ENCODE results near the gene ANKLE2.
"Not testable (repeated sequence)": the region's sequence is repeated elsewhere in the genome, so short reads cannot be mapped to it uniquely, and the experiment has no call there.

Gene ANKLE2

DNA sequence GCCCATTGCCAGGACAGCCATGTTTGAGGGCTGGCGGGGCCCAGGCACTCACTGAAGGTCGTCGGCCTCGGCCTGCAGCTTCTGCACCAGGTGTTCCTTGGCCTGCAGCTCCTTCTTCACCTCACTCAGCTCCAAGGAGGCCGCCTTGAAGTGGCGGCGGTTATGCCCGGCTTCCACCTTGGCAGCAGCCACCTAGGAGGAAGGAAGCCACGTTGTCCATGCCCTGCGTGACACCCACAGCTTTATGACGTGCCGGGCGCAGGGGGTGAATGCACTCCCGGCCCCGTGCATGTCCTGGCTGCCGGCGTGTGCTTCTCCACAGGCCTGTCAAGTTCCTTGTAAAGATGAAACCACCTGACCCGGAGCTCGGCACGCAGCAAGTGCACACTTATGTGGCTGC lies 16.0 kb upstream of the ANKLE2 start:
- Histone ChIP-seq H3K4me2 (ENCODE audit: low read length) (no peak overlapping the region), H4K20me1 (ENCODE audit: insufficient read depth, low read length) (no peaks in the 10 kb centered on the region), H2AFZ (ENCODE audit: low read depth, low read length) (no peak overlapping the region), H3K4me1 (ENCODE audit: low read length) (peaks cover 3% of the 10 kb centered on the region; the same call in 1 of the 2 replicates), H3K79me2 (ENCODE audit: low read length) (no peaks in the 10 kb centered on the region), H3K27me3 (ENCODE audit: low read depth, low read length) (no peaks in the 10 kb centered on the region), H3K36me3 (replicated peaks; ENCODE audit: low read depth, low read length) (no peaks in the 10 kb centered on the region), H3K4me3 (ENCODE audit: low read length) (no peak overlapping the region), H3K9me3 (ENCODE audit: insufficient read depth, low read length) (no peaks in the 10 kb centered on the region), H3K9ac (ENCODE audit: low read length) (no peak overlapping the region), H3K27ac (ENCODE audit: low read length) (no peak overlapping the region)
- TF ChIP-seq, protein P1, sequence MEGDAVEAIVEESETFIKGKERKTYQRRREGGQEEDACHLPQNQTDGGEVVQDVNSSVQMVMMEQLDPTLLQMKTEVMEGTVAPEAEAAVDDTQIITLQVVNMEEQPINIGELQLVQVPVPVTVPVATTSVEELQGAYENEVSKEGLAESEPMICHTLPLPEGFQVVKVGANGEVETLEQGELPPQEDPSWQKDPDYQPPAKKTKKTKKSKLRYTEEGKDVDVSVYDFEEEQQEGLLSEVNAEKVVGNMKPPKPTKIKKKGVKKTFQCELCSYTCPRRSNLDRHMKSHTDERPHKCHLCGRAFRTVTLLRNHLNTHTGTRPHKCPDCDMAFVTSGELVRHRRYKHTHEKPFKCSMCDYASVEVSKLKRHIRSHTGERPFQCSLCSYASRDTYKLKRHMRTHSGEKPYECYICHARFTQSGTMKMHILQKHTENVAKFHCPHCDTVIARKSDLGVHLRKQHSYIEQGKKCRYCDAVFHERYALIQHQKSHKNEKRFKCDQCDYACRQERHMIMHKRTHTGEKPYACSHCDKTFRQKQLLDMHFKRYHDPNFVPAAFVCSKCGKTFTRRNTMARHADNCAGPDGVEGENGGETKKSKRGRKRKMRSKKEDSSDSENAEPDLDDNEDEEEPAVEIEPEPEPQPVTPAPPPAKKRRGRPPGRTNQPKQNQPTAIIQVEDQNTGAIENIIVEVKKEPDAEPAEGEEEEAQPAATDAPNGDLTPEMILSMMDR (IDR thresholded peaks at IDR 0.05; ENCODE audit: low read depth, low read length): no peak
- TF ChIP-seq EZH2phosphoT487 (IDR thresholded peaks at IDR 0.05; ENCODE audit: low read depth): no peak

DNA sequence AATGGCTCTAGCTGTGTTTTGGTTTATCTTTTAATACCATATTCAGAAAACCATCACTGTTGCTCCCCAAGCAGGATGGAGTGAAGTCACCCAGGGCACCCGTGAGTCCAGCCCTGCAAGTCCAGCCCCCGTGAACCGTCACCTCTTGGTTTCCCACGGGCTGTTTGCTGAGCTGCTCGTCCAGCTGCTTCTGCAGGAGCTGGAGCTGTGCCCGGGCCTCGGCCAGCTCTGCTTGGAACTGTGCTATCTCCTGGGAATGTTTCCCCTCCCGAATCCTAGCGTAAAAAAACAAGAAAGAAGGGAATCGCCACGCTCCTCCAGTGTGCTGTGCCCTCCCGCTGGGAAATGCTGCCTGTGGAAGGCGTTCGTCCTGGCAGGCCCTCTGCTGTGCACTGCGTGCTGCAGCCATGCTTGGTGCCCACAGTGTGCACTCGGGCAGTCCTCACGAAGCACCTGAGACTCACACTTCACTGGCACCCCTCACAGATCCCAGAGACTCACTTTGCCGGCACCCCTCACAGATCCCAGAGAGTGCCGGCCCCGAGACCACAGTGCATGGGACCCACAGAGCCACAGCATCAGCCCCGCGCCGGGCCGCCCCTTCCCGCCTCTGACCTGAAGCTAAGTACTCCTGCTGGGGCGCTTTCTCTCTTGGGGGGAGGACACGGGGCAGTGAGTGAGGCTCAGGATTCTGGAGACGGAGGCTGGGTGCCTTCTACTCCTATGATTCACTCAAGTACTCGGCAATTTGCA lies 15.4 kb upstream of the ANKLE2 start:
- H3K79me2 ChIP-seq (ENCODE audit: low read length): no peaks in the 10 kb centered on the region
- H3K36me3 ChIP-seq (replicated peaks; ENCODE audit: low read depth, low read length): no peaks in the 10 kb centered on the region
- H3K27me3 ChIP-seq (ENCODE audit: low read depth, low read length): no peaks in the 10 kb centered on the region
- H3K4me1 ChIP-seq (ENCODE audit: low read length): peaks cover 6% of the 10 kb centered on the region; the same call in 1 of the 2 replicates
- no peaks in the 10 kb centered on the region for H4K20me1 ChIP-seq (ENCODE audit: insufficient read depth, low read length)
- H3K9ac ChIP-seq (ENCODE audit: low read length): no peak overlapping the region
- no peak for TF ChIP-seq EZH2phosphoT487 (IDR thresholded peaks at IDR 0.05; ENCODE audit: low read depth)
- H2AFZ ChIP-seq (ENCODE audit: low read depth, low read length): no peak overlapping the region
- no peak overlapping the region for H3K4me2 ChIP-seq (ENCODE audit: low read length)
- no peak overlapping the region for H3K27ac ChIP-seq (ENCODE audit: low read length)
- H3K9me3 ChIP-seq (ENCODE audit: insufficient read depth, low read length): no peaks in the 10 kb centered on the region
- H3K4me3 ChIP-seq (ENCODE audit: low read length): no peak overlapping the region

DNA sequence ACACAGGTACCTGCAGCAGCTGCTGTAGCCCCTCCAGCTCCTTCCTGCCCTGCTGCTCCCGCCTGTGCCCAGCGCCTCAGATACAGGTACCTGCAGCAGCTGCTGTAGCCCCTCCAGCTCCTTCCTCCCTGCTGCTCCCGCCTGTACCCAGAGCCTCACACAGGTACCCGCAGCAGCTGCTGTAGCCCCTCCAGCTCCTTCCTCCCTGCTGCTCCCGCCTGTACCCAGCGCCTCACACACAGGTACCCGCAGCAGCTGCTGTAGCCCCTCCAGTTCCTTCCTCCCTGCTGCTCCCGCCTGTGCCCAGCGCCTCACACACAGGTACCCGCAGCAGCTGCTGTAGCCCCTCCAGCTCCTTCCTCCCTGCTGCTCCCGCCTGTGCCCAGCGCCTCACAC lies 14.6 kb upstream of the ANKLE2 start:
- H4K20me1 ChIP-seq (ENCODE audit: insufficient read depth, low read length); H3K4me2 ChIP-seq (ENCODE audit: low read length); H2AFZ ChIP-seq (ENCODE audit: low read depth, low read length); H3K9me3 ChIP-seq (ENCODE audit: insufficient read depth, low read length); H3K9ac ChIP-seq (ENCODE audit: low read length); H3K79me2 ChIP-seq (ENCODE audit: low read length); H3K36me3 ChIP-seq (replicated peaks; ENCODE audit: low read depth, low read length); H3K4me3 ChIP-seq (ENCODE audit: low read length); H3K27ac ChIP-seq (ENCODE audit: low read length); H3K27me3 ChIP-seq (ENCODE audit: low read depth, low read length): not testable (repeated sequence)
- H3K4me1 ChIP-seq (ENCODE audit: low read length): peaks cover 13% of the 10 kb centered on the region

DNA sequence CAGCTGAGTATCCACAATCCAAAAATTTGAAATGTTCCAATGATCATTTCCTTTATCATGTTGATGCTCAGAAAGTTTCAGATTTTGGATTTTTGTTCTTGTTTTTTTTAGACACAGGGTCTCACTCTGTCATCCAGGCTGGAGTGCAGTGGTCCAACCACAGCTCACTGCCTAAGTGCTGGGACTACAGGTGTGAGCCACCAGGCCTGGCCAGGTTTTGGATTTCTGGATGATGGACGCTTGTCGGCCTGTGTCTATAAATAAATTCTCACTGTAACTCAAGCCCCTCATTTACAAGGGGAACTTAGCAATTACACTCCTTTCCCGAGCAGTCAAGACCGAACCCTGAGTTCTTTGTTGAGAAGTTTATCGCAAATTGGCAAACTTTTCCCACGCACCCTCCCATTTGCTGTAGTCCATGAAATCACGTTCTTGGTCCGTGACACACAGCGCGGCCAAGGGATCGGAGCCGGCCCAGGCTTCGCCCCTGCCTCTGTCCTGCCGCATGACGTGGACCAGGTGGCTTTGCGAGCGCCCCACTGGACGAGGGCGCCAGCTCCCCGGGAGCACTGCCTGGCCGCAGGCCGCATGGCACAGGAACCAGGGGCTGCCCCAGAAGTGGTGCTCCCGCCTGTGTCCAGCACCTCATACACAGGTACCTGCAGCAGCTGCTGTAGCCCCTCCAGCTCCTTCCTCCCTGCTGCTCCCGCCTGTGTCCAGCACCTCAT lies 14.0 kb upstream of the ANKLE2 start:
- Histone ChIP-seq H3K9ac (ENCODE audit: low read length) (no peak overlapping the region), H2AFZ (ENCODE audit: low read depth, low read length) (no peak overlapping the region), H3K4me2 (ENCODE audit: low read length) (no peak overlapping the region), H3K4me3 (ENCODE audit: low read length) (no peak overlapping the region), H3K79me2 (ENCODE audit: low read length) (no peaks in the 10 kb centered on the region), H3K27me3 (ENCODE audit: low read depth, low read length) (no peaks in the 10 kb centered on the region), H3K4me1 (ENCODE audit: low read length) (peaks cover 18% of the 10 kb centered on the region), H4K20me1 (ENCODE audit: insufficient read depth, low read length) (no peaks in the 10 kb centered on the region), H3K27ac (ENCODE audit: low read length) (no peak overlapping the region), H3K36me3 (replicated peaks; ENCODE audit: low read depth, low read length) (no peaks in the 10 kb centered on the region), H3K9me3 (ENCODE audit: insufficient read depth, low read length) (no peaks in the 10 kb centered on the region; the same call in 1 of the 2 replicates)
- no peak for TF ChIP-seq EZH2phosphoT487 (IDR thresholded peaks at IDR 0.05; ENCODE audit: low read depth)
- TF ChIP-seq, protein P1 (IDR thresholded peaks at IDR 0.05; ENCODE audit: low read depth, low read length): no peak

Data from OCI-LY3 (cell line).